GM19035 (cell line): ENCODE results near the gene GBX2.

Source experiments
- ATAC-seq: cut with Tn5 transposase; IDR thresholded peaks from one replicate; pipeline ENCODE4 v1.9.1; 2021; ENCODE audit not compliant: unreplicated experiment

The GBX2 gene

DNA sequence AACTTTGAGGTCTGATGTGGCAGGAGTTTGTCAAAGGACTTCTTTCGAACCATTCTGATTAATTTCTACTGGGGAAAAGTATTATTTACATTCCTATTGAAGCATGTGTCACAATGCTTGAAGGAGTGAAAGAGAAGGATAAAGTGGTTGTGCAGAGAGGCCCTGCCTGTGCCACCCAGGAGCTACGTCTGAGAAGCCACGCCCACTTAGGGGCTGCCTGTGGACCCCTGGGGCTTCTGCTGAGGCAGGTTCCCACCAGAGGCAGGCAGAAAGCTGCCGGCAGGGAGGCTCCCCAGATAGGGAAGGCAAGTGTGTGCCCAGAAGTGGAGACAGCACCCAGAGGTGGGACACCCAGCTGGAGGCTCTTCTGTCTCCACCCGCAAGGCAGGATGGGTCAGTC lies 47.4 kb downstream of the GBX2 start:
- ATAC-seq, result no peak

DNA sequence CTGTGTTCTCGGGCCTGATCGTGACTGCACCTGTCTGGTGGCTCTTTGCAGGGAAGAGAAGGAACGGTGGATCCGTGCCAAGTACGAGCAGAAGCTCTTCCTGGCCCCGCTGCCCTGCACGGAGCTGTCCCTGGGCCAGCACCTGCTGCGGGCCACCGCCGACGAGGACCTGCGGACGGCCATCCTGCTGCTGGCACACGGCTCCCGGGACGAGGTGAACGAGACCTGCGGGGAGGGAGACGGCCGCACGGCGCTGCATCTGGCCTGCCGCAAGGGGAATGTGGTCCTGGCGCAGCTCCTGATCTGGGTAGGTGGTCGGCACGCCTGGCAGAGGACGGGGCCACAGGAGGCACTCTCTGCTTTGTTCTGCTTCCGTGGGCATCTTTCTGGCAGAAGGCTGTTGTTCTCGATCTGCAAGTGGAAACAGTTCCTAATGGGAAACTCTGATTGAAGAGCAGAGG lies 48.0 kb downstream of the GBX2 start:
- no peak for ATAC-seq

DNA sequence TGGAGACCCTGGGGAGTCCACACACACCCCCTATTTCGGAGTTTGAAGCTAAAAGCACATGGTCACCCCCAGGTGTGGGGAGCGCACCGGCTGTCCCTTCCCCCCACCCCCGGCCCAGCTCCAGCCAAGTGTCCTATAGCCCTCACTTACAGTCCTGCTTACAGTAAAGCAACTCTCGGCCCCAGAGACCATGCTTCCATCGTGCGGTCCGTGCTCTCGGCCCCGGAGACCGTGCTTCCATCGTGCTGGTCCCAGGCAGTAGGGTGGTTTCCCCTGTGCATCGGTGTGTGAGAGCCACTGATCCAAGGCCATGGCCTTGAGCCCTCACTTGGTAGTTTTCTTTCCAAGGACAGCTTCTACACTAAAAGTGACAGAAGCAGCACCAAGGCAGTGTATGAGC lies 48.7 kb downstream of the GBX2 start:
- no peak for ATAC-seq

DNA sequence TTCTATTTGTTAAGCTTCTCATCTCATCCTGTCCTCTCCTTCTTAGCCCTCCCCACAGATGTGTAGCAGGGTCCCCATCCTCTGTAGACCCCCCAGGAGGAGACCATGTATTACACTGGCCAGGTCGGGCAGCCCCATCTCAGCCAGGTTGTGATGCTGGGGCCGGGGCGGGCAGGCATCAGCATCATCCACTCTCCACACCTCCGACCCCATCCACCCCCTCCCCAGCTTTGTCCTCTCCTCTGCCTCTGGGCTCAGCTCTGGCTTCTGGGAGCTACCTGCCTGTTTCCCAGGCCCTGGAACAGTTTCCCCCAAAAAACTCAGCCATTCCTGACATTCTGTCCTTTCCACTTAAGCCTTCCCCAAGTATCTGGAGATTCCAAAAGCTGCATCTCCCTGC lies 49.2 kb downstream of the GBX2 start:
- ATAC-seq, result no peak

DNA sequence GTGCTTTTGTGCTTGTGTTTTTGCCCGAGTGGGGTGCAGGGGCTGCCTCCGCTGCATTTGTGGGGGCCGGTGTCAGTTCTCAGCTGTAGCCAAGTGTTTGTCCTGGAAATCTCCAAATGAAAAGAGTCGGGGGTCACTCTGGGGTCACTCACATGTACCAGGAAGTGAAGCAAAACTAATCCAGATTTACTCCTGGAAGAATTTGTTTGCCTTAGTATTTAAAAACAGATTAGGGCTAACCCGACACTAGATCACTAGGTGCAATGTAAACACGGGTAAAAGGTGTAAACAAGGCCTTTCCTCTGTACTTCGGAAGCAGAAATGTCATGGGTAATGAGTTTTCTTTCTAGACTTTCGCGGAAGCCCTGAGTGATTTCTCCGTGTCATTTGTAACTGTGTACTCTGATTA lies 50.3 kb downstream of the GBX2 start:
- no peak for ATAC-seq

DNA sequence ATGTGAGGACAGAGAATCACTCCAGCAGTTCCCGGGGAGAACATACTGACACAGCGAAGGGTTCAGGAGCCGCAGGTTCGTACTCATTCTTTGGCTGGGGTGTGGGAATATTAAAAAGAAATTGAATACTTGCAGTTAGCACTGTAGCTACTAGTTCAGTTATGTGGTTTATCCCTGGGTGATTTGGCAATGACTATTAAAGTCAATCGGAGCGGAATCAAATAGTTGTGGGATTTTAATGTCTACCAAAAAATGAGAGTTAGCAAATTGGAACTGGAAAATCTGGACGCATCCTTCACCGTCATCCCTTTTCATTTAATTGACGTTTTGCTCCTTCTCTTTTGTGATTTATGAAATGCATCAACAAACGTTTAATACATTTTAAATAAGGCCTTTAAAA lies 50.8 kb downstream of the GBX2 start:
- ATAC-seq, result no peak
